K562 (cell line): Measurements from ENCODE around the gene KIF26B.

Experiments used
- FOXA3 ChIP-seq, 2 experiments: fragments of 450-650 bp in 1 of 2; sonication (generic) in 1 of 2; formaldehyde crosslinking; IDR thresholded peaks in 1 of 2; conservative IDR thresholded peaks in 1 of 2; 2 replicates each; pipeline versions ENCODE4 v1.4.0 to v1.8.0; 2020 to 2022; ENCODE audit warnings: mild to moderate bottlenecking in 2 of 2, missing genetic modification reagents in 1 of 2
- IRF2 ChIP-seq: sonication (generic); formaldehyde crosslinking; IDR thresholded peaks from 2 replicates; pipeline ENCODE4 v1.8.1; 2022; ENCODE audit warnings: mild to moderate bottlenecking, missing genetic modification reagents
- JUND ChIP-seq, 2 experiments: IDR thresholded peaks; 2 replicates in 1 of 2; 3 replicates in 1 of 2; pipeline ENCODE4 v1.6.1; 2011; ENCODE audit warnings: borderline replicate concordance in 2 of 2, low read depth in 2 of 2, low read length in 2 of 2, improper control_type of control experiment in 1 of 2, missing biosample characterization in 1 of 2, missing genetic modification characterization in 1 of 2, missing genetic modification reagents in 1 of 2
- KLF13 ChIP-seq: fragments of 450-650 bp; IDR thresholded peaks from 2 replicates; pipeline ENCODE4 v1.6.1; 2016; ENCODE audit warnings: missing genetic modification characterization, low read depth, mild to moderate bottlenecking, missing compliant biosample characterization, moderate library complexity, borderline replicate concordance
- POLR2A ChIP-seq: fragments of 450-650 bp; conservative IDR thresholded peaks from 2 replicates; pipeline ENCODE4 v1.6.1; 2016
- RFX1 ChIP-seq: fragments of 450-650 bp; IDR thresholded peaks from 2 replicates; pipeline ENCODE4 v1.6.1; 2016; ENCODE audit warnings: mild to moderate bottlenecking, moderate library complexity
- YY1 ChIP-seq, 3 experiments: IDR thresholded peaks; 2 replicates each; pipeline ENCODE4 v1.6.1; 2011; ENCODE audit warnings: low read length in 2 of 3, mild to moderate bottlenecking in 2 of 3, moderate library complexity in 2 of 3, borderline replicate concordance in 1 of 3, control low read depth in 1 of 3, low read depth in 1 of 3; ENCODE audit not compliant: insufficient read depth in 3 of 3, insufficient replicate concordance in 2 of 3, control insufficient read depth in 1 of 3, insufficient read length in 1 of 3; ENCODE audit errors: extremely low read depth in 1 of 3
- ZNF311 ChIP-seq: fragments of 250-450 bp; sonication (Bioruptor Pico); IDR thresholded peaks from 2 replicates; pipeline ENCODE4 v1.4.0; 2020; ENCODE audit warnings: mild to moderate bottlenecking, moderate library complexity
- ZNF695 ChIP-seq: fragments of 450-650 bp; formaldehyde crosslinking; IDR thresholded peaks from 2 replicates; pipeline ENCODE4 v1.4.0; 2020; ENCODE audit warnings: mild to moderate bottlenecking, moderate library complexity
- TF ChIP-seq, protein P1 (sequence below), 3 experiments: IDR thresholded peaks in 2 of 3; conservative IDR thresholded peaks in 1 of 3; 2 replicates each; pipeline ENCODE4 v1.5.1; 2011 to 2012; ENCODE audit warnings: low read length in 3 of 3, mild to moderate bottlenecking in 3 of 3, control low read depth in 2 of 3, improper control_type of control experiment in 1 of 3, inconsistent platforms in 1 of 3, low read depth in 1 of 3, mixed read lengths in 1 of 3, moderate library complexity in 1 of 3; ENCODE audit not compliant: insufficient read depth in 2 of 3
- TF ChIP-seq, protein P2 (sequence below), 2 experiments: fragments of 450-650 bp; formaldehyde crosslinking in 1 of 2; IDR thresholded peaks; 2 replicates each; pipeline versions ENCODE4 v1.4.0 to v1.6.1; 2014 to 2020; ENCODE audit warnings: mild to moderate bottlenecking in 2 of 2, borderline replicate concordance in 1 of 2, low read depth in 1 of 2

DNA sequence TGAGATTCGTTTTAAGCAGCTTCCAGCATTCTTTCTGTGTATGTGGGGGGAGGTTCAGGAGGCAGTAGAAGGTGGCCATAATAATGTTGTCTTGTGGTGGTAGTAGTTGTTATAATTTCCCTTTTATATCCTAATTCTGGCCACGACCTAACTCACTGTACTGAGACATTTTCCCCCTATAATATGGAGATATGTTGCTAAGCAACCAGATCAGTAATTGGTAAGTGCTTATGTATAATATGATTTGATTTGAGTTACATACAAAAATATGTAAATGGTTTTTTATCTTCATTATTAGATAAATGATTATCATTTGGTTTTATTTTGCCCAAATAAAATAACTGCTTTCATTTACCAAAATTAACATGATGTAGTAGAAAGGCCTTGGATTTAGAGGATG is 376.2 kb downstream of the KIF26B start:
- TF ChIP-seq ZNF311 (CRISPR knock-in tag) (no peak), RFX1 (peak; percentile 60), ZNF695 (CRISPR knock-in tag) (no peak), JUND (IDR thresholded peaks at IDR 0.05; ENCODE audit: borderline replicate concordance, low read depth, low read length) (no peak), JUND (tag; IDR thresholded peaks at IDR 0.05; ENCODE audit: borderline replicate concordance, low read depth, low read length) (no peak), FOXA3 (CRISPR knock-in tag; conservative IDR thresholded peaks at IDR 0.05 in 1 of 2, IDR thresholded peaks at IDR 0.05 in 1 of 2) (no peak), POLR2A (no peak), IRF2 (no peak), YY1 (IDR thresholded peaks at IDR 0.05; ENCODE audit: borderline replicate concordance in 1 of 3, control insufficient read depth in 1 of 3, extremely low read depth in 1 of 3, insufficient read depth in 3 of 3, insufficient read length in 1 of 3, insufficient replicate concordance in 2 of 3, low read depth in 1 of 3, low read length in 2 of 3) (no peak), KLF13 (tag) (no peak)
- TF ChIP-seq, protein P1, sequence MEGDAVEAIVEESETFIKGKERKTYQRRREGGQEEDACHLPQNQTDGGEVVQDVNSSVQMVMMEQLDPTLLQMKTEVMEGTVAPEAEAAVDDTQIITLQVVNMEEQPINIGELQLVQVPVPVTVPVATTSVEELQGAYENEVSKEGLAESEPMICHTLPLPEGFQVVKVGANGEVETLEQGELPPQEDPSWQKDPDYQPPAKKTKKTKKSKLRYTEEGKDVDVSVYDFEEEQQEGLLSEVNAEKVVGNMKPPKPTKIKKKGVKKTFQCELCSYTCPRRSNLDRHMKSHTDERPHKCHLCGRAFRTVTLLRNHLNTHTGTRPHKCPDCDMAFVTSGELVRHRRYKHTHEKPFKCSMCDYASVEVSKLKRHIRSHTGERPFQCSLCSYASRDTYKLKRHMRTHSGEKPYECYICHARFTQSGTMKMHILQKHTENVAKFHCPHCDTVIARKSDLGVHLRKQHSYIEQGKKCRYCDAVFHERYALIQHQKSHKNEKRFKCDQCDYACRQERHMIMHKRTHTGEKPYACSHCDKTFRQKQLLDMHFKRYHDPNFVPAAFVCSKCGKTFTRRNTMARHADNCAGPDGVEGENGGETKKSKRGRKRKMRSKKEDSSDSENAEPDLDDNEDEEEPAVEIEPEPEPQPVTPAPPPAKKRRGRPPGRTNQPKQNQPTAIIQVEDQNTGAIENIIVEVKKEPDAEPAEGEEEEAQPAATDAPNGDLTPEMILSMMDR (IDR thresholded peaks at IDR 0.05 in 2 of 3, conservative IDR thresholded peaks at IDR 0.05 in 1 of 3; ENCODE audit: insufficient read depth in 2 of 3, low read depth in 1 of 3, low read length in 3 of 3), result no peak
- TF ChIP-seq, protein P2, sequence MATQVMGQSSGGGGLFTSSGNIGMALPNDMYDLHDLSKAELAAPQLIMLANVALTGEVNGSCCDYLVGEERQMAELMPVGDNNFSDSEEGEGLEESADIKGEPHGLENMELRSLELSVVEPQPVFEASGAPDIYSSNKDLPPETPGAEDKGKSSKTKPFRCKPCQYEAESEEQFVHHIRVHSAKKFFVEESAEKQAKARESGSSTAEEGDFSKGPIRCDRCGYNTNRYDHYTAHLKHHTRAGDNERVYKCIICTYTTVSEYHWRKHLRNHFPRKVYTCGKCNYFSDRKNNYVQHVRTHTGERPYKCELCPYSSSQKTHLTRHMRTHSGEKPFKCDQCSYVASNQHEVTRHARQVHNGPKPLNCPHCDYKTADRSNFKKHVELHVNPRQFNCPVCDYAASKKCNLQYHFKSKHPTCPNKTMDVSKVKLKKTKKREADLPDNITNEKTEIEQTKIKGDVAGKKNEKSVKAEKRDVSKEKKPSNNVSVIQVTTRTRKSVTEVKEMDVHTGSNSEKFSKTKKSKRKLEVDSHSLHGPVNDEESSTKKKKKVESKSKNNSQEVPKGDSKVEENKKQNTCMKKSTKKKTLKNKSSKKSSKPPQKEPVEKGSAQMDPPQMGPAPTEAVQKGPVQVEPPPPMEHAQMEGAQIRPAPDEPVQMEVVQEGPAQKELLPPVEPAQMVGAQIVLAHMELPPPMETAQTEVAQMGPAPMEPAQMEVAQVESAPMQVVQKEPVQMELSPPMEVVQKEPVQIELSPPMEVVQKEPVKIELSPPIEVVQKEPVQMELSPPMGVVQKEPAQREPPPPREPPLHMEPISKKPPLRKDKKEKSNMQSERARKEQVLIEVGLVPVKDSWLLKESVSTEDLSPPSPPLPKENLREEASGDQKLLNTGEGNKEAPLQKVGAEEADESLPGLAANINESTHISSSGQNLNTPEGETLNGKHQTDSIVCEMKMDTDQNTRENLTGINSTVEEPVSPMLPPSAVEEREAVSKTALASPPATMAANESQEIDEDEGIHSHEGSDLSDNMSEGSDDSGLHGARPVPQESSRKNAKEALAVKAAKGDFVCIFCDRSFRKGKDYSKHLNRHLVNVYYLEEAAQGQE (IDR thresholded peaks at IDR 0.05; ENCODE audit: borderline replicate concordance), result no peak
- TF ChIP-seq, protein P2 (CRISPR knock-in tag; IDR thresholded peaks at IDR 0.05; ENCODE audit: low read depth), result no peak
